OCI-LY1 (cell line): ENCODE results near the gene TLR9.

ENCODE experiments used
- EZH2 ChIP-seq: fragments of 200-600 bp; sonication (generic), shearing (Covaris generic); IDR thresholded peaks from 2 replicates; pipeline ENCODE4 v1.8.0; 2017; ENCODE audit warnings: borderline replicate concordance, mixed run types, mild to moderate bottlenecking, antibody characterized with exemption, low read length, moderate library complexity, mixed read lengths
- TF ChIP-seq, protein P1 (sequence below): fragments of 200-600 bp; sonication (generic), shearing (Covaris generic); IDR thresholded peaks from 2 replicates; pipeline ENCODE4 v1.5.1; 2017; ENCODE audit warnings: mild to moderate bottlenecking, antibody characterized with exemption, low read length, moderate library complexity, mixed read lengths

DNA sequence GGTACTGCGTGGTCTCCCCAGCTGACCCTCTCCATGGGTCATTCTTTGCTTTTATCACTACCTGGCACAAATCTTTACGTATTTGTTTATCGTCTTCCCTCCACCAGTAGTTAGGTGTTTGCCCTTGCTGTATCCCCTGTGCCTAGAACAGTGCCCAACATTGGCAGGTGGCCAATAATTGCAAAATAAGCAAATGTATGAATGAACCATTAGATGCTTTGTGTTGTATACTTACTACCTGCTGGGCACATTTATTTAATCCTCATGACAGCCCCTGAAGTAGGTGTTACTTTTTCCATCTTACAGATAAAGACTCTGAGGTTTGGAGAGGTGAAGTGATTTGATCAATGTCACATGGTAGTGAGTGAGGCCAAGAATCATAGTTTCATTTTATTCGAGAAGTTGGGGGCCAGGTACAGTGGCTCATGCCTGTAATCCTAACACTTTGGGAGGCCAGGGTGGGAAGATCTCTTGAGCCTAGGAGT is 15.5 kb upstream of the TLR9 start:
- TF ChIP-seq, protein P1, sequence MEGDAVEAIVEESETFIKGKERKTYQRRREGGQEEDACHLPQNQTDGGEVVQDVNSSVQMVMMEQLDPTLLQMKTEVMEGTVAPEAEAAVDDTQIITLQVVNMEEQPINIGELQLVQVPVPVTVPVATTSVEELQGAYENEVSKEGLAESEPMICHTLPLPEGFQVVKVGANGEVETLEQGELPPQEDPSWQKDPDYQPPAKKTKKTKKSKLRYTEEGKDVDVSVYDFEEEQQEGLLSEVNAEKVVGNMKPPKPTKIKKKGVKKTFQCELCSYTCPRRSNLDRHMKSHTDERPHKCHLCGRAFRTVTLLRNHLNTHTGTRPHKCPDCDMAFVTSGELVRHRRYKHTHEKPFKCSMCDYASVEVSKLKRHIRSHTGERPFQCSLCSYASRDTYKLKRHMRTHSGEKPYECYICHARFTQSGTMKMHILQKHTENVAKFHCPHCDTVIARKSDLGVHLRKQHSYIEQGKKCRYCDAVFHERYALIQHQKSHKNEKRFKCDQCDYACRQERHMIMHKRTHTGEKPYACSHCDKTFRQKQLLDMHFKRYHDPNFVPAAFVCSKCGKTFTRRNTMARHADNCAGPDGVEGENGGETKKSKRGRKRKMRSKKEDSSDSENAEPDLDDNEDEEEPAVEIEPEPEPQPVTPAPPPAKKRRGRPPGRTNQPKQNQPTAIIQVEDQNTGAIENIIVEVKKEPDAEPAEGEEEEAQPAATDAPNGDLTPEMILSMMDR: no peak
- no peak for TF ChIP-seq EZH2
